Hippocampal formation (tissue), 2 donors: Measurements from ENCODE around the gene OR4C3.
"Not testable (repeated sequence)": the region's sequence is repeated elsewhere in the genome, so short reads cannot be mapped to it uniquely, and the experiment has no call there.

ENCODE experiments used
- DNase-seq, 2 donors: peaks; one replicate each; lab custom pipeline; 2025; lab: John Stamatoyannopoulos, UW

The OR4C3 gene

DNA sequence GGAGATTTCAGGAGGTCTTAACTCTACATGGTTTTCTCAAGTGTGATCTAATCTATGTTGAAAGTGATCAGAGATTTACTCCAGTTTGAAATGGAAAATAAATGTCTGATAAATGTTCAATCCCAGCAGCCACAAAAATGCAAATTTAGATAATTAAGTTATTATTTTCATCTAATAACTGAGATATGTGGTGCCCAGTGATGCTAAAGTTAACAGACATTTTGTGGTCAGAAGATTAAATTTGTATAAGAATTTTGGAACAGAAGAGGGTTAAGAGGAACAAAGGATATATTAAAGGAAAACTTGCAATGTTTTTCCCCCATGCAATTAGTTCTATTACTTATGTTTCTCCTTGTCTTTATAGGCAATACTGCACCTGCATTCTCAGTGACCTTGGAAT, at the start of gene OR4C3:
OR4C3 (plus strand) TSS at position 301 of the 400 bp plus-strand sequence. CDS start 102 bp downstream, outside the sequence.
- DNase-seq, result not testable (repeated sequence)

- DNase-seq, result no peak
These were observed 18.8 kb upstream of the OR4C3 start, which contains the start of gene OR4S1 for GRCh38 chr11:48305923-48306322. Gene OR4S1, plus strand, starts transcription at chr11:48306223. Its CDS starts 0 bp downstream, at chr11:48306223.

DNA sequence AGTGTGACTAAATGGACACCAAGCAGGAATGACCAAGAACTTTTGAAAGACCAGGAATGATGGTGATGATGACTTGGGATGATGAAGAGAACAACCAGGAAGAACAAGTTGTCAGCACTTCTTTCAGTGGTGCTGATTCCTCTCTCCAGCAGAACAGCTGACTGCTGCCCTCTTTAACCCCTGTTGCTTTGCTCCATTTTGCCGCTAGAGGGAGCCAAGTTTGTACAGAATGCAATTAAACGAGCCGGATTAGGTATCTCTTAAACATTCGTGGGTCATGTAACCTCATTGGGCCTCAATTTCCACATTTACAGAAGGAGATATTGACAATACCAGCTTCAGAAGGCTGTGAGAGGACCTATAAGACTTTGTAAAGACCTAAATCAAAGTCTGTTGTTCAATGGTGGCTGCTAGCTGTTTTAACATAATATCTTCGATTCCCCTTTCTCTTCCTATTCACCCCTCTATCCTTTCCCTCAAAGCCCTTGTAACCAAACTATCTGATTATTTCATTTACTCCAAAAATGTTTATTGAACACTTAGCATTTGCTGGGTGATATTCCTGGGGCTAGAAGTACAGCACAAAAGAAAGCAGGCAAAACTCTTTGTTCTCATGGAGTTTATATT, 16.8 kb upstream of the OR4C3 start:
- peak; percentile 45 to 48 for DNase-seq

DNA sequence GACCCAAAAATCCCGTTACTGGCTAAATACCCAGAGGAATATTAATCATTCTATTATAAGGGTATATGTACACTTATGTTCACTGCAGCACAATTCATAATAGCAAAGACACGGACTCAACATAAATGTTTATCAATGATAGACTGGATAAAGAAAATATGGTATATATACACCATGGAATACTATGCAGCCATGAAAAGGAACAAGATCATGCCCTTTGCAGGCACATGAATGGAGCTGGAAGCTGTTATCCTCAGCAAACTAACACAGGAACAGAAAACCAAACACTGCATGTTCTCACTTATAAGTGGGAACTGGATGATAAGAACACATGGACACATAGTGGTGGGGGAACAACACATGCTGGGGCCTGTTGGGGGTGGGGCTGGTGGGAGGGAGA, 11.1 kb upstream of the OR4C3 start:
- DNase-seq, result not testable (repeated sequence)

- DNase-seq, result not testable (repeated sequence)
These were observed 4.9 kb upstream of the OR4C3 start for GRCh38 chr11:48319813-48320212.

- no peak for DNase-seq
These were observed 16.7 kb downstream of the OR4C3 start for GRCh38 chr11:48341466-48341865.

GRCh38 chr11:48342505-48342904, 17.8 kb downstream of the OR4C3 start:
- not testable (repeated sequence) for DNase-seq

DNA sequence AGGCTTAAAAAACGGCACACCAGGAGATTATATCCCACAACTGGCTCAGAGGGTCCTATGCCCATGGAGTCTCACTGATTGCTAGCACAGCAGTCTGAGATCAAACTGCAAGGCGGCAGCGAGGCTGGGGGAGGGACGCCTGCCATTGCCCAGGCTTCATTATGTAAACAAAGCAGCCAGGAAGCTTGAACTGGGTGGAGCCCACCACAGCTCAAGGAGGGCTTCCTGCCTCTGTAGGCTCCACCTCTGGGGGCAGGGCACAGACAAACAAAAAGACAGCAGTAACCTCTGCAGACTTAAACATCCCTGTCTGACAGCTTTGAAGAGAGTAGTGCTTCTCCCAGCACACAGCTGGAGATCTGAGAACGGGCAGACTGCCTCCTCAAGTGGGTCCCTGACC, 21.6 kb downstream of the OR4C3 start:
- not testable (repeated sequence) for DNase-seq

- no peak for DNase-seq
These were observed 29.3 kb downstream of the OR4C3 start for GRCh38 chr11:48354013-48354412.

DNA sequence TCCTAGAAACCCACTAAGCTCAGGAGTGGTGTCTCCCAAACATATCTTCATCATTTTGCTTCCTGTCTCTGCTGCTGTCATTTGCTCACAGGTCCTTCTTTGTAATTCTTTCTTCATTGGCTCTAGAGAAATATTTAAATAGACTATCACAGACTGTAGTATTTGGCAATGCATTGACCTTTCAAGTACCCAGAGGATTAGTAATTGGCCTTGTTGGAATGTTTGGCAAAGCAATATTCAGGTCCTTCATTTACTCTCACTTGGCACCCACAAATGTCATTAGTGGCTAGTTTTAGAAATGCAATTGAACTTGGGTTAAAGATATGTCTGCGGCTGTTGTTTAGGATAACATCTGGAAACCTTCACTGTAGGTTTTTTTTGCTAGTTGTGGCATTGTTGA, 30.0 kb downstream of the OR4C3 start:
- no peak for DNase-seq

GRCh38 chr11:48361289-48361688, 36.6 kb downstream of the OR4C3 start:
- not testable (repeated sequence) for DNase-seq

GRCh38 chr11:48366365-48366764, 41.6 kb downstream of the OR4C3 start, which contains the start of gene OR4C5:
Gene OR4C5, minus strand, starts transcription at chr11:48366465. Its CDS starts 0 bp downstream, at chr11:48366465.
- DNase-seq, result no peak
